ENCODE data around the gene HASPIN.
"Not testable (repeated sequence)": the region's sequence is repeated elsewhere in the genome, so short reads cannot be mapped to it uniquely, and the experiment has no call there.

HASPIN gene

DNA sequence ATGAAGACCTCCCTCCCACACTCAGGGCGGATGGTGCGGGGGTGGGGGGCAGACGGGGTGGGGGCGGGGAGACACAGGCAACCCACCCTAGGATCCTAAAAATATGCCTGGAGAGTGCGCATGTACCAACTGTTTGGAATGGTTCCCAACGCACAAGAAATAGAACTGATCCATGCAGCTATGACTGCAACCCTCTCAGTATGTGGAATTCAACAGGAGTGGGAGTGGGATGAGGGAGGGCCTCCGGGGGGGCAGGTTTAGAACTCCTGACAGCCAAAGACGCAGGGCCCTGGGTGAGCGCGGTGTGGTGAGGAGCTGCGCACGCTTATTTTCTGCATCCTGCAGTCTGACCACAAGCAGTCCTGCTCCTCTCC is 26.6 kb upstream of the HASPIN start:
- ATAC-seq = no peak

DNA sequence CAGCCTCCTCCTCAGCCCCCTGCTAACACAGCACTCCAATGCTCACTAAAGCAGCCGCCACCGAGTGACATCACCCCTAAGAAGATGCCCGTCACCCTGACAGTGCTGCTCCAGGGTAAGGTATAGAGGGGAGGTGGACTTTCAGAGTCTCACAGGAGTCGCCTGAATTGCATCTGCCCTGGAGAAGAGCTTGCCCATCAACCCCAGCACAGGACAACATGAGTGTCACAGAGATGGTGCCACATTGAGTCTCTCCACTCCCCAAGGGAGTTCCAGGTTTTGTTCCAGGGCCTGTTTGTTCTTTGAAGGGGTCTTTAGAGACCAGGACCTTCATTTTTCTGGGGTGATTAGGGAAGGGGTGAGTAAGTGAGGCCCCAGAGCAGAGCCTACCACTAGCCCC is 25.6 kb upstream of the HASPIN start:
- no peak for ATAC-seq

DNA sequence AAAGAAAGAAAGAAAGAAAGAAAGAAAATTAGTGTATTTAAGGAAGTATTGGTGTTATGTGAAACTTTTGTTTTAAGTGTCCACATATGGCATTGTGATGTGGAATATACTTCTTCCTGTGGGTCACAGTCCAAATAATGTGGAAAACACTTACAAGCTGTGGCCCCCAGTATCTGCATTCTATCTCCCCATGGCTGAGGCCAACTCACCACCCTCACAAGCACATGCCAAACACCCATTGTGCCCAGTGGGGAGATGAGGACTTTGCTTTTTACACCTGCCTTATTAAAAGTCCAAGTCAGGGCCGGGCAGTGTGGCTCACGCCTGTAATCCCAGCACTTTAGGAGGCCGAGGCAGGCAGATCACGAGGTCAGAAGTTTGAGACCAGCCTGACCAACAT is 23.8 kb upstream of the HASPIN start:
- ATAC-seq = no peak

DNA sequence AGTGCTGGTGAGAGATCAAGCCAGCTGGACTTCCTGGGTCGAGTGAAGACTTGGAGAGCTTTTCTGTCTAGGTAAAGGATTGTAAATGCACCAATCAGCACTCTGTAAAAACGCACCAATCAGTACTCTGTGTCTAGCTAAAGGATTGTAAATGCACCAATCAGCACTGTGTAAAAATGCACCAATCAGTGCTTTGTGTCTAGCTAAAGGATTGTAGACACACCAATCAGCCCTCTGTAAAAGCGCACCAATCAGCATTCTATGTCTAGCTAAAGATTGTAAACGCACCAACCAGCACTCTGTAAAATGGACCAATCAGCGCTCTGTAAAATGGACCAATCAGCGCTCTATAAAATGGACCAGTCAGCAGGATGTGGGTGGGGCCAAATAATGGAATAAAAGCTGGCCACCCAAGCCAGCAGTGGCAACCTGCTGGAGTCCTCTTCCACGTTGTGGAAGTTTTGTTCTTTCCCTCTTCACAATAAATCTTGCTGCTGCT is 21.6 kb upstream of the HASPIN start:
- ATAC-seq = not testable (repeated sequence)

DNA sequence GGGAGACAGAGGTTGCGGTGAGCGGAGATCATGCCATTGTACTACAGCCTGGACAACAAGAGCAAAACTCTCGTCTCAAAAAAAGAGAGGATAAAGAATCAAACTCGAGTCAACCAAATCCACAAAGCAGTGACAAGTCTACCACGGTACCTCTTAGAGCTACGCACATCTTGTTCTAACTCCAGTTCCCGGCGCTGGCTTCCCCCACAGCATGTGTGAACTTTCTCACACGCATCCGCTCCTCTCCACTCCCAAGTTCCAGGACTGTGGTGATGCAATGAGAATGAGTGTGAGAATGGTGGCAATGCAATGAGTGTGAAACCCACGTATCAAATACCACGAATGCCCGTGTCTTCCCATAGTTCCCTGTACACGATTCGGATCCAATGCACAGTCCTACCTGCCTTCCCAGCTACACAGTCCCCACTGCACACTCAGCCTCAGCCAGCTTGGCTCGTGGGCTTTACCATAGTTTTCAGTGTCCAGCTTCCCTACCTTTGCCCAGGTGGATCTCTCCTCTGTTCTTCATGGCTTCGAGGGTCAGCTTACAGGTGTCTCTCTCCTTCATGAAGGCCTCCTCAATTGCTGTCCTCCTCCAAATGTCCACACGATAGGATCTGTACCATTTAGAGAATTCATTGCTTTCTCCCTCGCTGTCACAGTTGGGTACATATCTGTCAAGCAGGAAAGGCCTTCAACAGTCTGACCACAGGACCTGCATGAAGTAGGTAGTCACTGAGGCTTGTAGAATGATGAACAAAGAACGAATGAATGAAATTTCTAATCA is 18.6 kb upstream of the HASPIN start:
- ATAC-seq = peak in 1 of 2 donors; percentile 7

DNA sequence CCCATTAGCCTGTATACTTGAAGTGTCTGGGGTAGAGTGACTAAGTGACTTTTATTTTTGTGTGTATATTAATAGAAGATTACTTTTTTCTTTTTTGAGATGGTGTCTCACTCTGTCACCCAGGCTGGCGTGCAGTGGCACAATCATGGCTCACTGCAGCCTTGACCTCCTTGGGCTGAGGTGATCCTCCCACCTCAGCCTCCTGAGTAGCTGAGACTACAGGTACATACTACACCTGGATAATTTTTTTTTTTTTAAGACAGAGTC is 18.1 kb upstream of the HASPIN start:
- ATAC-seq = peak in 1 of 2 donors; percentile 3

DNA sequence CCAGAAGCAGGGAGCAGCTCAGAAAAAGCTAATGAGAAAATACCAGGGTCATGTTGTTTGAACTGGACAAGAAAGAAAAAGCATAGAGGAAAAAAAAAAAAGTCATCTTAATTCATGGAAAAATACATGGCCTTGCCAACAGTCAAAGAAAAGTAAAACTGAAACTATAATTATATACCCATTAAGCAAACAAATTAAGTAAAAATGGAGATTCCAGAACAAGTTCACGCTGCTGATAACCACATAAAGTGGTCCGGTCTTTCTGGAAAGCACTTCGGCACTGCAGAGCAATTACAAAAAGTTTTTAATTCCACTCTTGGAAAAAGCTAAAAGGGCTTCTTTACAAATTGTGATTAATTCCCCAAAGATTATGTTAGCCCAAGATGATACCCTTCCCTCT is 15.3 kb upstream of the HASPIN start:
- no peak for ATAC-seq

DNA sequence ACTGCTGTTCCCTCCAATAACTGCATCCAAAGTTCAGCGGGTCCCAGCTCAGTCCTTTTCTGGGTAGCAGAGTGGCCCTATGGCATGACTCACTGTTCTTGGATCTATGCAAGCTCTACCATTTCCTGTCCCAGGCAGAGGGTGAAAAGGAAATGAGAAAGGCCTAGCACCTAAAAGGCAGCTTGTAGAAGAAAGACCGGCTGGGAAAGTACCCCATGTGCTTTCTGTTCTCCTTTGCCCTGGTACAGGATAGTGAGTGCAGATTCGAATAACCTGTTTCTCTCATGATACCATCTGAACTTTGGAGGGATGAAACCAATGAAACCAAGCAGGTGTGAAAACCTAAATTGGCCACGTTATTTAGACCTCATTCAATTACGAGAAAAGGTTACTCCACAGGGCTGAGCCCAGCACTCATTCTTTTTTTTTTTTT is 12.7 kb upstream of the HASPIN start:
- ATAC-seq = peak; percentile 98

DNA sequence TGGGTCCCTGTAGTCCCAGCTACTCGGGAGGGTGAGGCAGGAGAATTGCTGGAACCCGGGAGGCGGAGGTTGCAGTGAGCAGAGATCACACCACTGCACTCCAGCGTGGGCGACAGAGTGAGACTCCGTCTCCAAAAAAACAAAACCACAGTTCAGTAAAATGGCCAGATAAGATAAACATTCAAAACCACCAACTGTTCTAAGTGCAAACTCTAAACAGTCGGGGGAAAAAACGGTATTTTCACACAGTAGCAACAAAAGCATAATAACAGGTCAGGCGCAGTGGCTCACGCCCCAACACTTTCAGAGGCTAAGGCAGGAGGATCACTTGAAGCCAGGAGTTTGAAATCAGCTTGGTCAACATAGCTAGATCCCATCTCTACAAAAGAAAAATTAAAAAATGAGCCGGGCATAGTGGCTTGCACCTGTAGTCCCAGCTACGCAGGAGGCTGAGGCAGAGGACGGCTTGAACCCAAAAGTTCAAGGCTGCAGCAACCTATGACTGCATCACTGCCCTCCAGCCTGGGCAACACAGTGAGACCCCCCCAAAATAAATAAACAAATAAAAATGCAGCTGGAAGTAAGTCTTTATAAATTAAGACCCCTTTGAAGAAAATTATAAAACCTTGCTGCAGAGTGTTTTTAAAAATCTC is 10.8 kb upstream of the HASPIN start:
- ATAC-seq = no peak

DNA sequence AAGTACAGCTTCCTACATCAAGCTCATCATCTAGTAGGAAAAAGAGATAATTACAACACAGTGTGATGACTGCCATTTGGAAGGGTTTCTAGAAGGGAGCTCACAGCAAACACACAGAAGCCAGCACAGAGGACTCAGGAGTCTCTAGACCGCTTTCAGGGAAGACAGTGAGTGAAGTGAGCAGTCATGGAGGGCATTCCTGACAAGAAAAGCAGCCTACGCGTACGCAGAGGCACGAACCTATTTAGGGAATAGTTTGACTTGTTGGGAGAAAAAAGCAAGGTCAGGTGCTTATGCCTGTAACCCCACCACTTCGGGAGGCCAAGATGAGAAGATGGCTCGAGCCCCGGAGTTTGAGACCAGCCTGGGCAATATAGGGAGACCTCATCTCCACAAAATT is 8.4 kb upstream of the HASPIN start:
- no peak for ATAC-seq

DNA sequence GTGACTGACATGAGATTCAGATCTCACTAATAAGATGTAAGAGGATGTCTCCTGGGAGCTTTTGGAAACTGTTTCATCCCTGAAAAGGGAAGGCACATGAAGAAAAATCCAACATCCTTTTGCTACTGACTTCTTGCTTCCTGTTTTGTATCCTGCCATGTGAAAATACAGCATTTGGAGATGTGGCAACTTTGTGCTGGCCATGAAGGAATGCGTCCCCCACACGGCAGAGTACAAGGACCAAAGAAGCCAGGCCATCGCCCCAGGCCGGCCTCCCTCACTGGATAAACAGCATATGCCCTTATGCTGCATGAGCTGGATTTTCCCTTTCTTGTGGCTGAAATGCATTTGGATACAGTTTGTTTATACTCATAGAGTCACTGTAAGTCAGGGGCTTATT is 5.5 kb upstream of the HASPIN start:
- ATAC-seq = no peak

DNA sequence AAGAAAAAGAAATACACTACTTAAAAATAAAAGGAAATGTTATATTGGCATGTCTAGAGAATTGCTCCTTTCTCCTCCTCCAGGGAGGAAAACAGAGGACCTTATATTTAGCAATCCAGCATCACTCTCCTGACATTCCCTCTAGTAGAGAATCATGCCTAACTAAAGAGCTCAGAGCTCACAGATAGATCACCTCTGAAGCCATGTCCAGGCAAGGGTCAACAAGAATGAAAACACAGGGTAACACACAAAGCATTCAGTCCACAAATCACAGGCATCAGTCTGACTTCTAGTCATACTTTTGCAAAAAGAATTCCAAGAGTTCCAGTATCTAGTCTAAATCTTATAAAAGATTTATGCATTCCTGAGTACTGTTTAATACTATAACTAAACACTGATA is 4.4 kb upstream of the HASPIN start:
- no peak for ATAC-seq

DNA sequence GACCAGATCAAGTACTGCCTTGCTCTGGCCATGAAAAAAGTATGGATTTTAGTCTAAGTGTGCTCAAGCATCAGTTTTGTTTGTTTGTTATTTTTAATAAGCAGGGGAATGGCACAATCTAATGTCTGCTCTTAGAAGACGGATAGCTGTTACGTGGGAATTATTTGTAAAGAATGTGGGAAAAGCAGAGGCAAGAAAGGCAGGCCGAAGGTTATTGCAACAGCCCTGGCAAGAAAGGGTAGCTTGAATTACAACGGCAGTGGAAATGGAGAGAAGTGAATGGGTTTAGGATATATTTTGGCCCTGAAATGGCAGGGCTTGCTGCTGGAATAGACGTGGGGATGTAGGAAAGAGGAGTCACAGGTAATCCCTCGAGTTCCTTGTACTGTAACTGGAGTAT is 987 bp upstream of the HASPIN start:
- ATAC-seq = no peak

DNA sequence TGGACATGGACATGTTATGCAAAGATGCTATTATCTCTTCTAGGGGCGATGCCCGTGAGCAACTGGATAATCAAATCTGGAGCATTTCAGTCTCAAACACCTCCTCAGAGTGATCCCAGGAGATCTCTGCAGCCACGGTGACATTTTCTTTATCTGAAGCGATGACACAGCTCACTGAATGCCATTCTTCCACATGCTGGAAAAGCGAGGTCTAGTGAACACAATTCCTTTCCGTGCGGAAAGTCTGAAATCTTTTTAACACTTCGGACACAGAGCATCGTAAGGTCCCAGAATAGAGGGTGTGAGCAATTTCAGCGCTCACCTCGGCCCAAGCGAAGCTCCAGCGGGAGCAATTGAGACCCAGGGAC is 531 bp upstream of the HASPIN start:
- no peak for ATAC-seq

DNA sequence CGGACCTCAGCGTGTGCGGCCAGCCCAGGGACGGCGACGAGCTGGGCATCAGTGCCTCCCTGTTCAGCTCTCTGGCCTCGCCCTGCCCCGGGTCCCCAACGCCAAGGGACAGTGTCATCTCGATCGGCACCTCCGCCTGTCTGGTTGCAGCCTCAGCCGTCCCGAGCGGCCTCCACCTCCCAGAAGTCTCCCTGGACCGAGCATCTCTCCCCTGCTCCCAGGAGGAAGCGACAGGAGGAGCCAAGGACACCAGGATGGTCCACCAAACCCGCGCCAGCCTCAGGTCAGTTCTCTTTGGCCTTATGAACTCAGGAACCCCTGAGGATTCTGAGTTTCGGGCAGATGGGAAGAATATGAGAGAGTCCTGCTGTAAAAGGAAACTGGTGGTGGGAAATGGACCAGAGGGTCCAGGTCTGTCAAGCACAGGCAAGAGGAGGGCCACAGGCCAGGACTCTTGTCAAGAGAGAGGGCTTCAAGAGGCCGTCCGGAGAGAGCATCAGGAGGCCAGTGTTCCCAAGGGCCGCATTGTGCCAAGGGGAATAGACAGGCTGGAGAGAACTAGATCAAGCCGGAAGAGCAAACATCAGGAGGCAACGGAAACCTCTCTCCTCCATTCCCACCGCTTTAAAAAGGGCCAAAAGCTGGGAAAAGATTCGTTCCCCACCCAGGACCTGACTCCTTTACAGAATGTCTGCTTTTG is 825 bp downstream of the HASPIN start:
- no peak for ATAC-seq

DNA sequence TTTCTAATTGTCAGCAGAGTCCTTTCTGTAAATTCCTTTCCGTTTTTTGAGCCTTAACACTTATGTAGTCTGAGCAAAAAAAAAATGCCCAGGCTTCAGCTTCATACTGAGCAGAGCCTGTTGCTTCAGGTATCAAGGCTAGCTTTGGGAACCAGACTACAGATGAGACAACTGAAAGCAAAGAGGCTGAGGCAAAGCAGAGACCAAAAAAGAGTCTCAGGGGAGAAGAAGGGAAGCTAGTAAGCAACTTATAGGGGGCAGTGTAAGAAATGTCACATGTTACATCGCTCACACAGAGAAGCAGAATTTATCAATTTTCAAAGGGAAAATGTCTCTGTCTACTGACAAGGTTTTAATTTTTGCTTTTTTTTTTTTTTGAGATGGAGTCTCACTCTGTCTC is 3.3 kb downstream of the HASPIN start:
- no peak for ATAC-seq

DNA sequence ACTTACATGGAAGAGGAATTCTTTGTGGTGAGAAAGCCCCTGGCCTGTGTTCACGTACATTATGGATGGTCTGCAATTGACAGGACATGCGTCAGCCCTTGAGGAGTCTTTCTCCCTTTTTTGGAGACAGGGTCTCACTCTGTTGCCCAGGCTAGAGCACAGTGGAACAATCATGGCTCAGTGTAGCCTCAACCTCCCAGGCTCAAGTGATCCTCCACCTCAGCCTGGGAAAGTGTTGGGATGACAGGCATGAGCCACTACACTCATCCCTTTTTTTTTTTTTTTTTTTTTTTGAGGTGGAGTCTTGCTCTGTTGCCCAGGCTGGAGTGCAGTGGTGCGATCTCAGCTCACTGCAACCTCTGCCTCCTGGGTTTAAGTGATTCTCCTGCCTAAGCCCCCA is 4.4 kb downstream of the HASPIN start:
- ATAC-seq = not testable (repeated sequence)

DNA sequence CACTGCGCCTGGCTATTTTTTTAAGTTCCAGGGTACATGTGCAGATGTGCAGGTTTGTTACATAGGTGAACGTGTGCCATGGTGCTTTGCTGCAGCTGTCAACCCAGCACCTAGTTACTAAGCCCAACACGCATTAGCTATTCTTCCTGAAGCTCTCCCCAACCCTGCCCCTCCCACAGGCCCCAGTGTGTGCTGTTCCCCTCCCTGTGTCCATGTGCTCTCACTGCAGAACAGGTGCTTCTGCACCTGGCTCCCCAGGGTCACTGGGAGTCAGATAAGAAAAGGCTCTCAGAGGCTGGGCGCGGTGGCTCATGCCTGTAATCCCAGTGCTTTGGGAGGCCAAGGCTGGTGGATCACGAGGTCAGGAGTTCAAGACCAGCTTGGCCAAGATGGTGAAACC is 6.2 kb downstream of the HASPIN start:
- no peak for ATAC-seq

DNA sequence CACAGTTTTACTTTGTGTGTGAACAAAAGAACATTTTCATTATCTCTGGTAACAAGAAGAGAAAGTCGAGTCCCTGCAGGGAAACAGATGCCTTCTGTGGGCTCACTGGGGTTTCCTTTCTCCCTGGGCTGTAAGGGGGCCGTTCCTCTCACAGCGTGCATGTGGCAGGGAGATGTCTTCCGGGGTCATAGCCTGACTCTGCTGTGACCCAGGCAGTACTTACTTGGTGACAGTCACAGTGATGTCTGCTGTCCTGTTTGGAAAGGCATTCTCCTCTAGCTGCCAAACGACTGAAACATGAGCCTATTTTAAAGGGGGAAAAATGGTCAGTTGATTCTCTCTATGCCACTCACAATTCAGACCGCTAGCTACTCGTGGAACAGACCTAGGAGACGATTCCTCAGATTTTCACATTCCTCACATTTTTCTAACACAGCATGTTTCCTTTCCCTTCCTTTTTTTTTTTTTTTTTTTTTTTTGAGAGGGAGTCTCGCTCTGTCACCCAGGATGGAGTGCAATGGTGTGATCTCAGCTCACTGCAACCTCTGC is 7.3 kb downstream of the HASPIN start:
- ATAC-seq = no peak

DNA sequence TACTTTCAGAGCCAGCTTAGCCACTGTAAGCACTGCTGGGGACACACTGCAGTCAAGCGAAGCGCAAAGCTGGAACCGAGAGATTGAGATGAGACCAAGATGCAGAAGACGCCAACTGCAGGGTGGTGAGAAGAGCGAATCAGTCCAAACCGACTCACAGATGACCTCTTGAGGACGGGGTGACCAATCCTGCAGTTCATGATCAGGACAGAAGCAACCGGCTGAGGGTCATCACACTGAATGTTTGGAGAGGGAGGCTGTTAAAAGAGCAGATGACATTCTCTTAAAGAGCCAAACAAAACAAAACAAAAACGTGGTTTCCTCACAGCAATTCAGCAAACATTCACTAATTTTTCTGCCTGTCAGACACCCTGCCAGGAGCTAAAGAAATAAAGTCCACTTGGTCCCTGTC is 8.5 kb downstream of the HASPIN start:
- ATAC-seq = no peak

DNA sequence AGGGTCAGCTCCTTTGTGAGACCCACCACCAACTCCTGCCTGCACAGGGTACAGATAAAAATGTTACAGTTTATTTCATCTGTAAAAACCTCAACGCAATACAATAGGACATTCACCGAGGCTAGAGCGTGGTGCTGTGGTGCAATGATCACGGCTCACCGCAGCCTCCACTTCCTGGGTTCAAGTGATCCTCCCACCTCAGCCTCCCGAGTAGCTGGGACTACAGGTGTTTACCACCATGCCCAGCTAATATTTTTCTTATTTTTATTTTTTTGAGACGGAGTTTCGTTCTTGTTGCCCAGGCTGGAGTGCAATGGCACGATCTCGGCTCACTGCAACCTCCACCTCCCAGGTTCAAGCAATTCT is 11.2 kb downstream of the HASPIN start:
- ATAC-seq = not testable (repeated sequence)

DNA sequence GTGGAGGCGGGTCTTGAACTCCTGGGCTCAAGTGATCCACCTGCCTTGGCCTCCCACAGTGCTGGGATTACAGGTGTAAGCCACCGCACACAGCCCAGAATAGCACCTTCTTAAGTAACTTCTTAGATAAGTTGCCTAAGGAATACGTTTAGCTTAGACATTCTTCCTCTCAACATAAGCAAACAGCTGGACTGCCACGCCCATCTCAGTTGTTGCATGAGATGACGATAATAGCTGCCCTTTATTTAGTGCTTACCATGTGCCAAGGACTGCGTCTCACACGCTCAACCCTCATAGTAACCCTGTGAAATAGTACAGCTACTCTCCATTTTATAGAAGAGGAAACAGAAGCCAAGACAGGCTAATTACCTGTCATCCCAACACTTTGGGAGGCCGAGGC is 11.8 kb downstream of the HASPIN start:
- ATAC-seq = no peak

DNA sequence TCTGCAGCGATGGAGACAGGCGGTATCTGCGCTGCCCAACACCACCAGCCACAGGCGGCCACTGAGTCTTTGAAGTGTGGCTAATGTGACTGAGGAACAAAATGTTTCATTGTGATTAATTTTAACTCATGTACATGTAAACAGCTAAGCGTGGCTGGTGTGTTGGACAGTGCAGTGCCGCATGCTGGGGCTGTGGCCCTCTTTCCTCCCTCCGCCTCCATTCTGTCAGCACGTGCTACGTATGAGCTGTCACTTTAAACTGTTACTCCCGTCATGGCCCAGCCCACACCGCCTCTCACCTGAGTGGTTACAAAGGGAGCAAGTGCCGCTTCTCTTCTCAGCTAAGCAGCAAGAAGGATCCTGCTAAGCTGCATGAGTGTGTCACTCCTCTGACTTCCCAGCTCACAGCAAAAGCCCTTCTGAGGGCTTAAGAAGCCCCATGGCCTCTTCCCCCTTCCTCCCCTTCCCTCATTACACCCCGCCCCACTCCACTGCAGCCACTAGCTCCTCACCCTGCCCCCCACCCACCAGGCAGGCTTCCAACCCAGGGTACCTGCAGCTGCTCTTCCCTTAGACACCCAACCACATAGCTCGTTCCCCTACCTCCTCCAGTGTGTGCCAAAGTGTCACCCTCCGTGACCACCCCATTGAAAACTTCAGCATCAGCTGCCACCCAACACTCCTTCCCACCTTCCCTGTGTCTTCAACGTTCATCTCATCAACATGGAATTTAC is 15.0 kb downstream of the HASPIN start:
- ATAC-seq = peak; percentile 93
